CD14-positive monocyte (primary cell): ENCODE measurements around the gene MCF2L2. TPM values are rescaled to one million over a fixed set of nuclear protein-coding genes. Genes with fewer than 3 reads are reported as not detected.

Experiments
- DNase-seq, 3 donors: peaks; one replicate each; pipeline ENCODE4 v3.0.0-alpha.2; 2011 to 2022
- H2AFZ ChIP-seq: 2 replicates; pipeline ENCODE4 v1.6.0; 2012; ENCODE audit warnings: mild to moderate bottlenecking, low read depth, low read length, inconsistent platforms; ENCODE audit not compliant: insufficient read depth, poor library complexity, severe bottlenecking
- H3K27ac ChIP-seq, 2 donors: 1 replicate in 1 of 2; 2 replicates in 1 of 2; pipeline ENCODE4 v1.5.1; 2012 to 2013; ENCODE audit warnings: low read length in 2 of 2, control low read depth in 1 of 2, inconsistent platforms in 1 of 2, low read depth in 1 of 2, mild to moderate bottlenecking in 1 of 2
- H3K27me3 ChIP-seq, 2 donors: one replicate each; pipeline versions ENCODE4 v1.6.0 to v1.6.1; 2011 to 2013; ENCODE audit warnings: low read length in 2 of 2; ENCODE audit not compliant: control insufficient read depth in 2 of 2, insufficient read depth in 2 of 2
- H3K36me3 ChIP-seq, 2 donors: replicated peaks in 1 of 2; 1 replicate in 1 of 2; 2 replicates in 1 of 2; pipeline versions ENCODE4 v1.5.1 to v1.6.1; 2012 to 2013; ENCODE audit warnings: low read length in 2 of 2, control low read depth in 1 of 2, inconsistent platforms in 1 of 2, mild to moderate bottlenecking in 1 of 2; ENCODE audit not compliant: insufficient read depth in 2 of 2, control insufficient read depth in 1 of 2
- H3K4me1 ChIP-seq, 2 donors: 1 replicate in 1 of 2; 2 replicates in 1 of 2; pipeline versions ENCODE4 v1.5.1 to v1.6.1; 2012 to 2013; ENCODE audit warnings: low read length in 2 of 2, control low read depth in 1 of 2, inconsistent platforms in 1 of 2, mild to moderate bottlenecking in 1 of 2, moderate library complexity in 1 of 2; ENCODE audit not compliant: insufficient read depth in 2 of 2, control insufficient read depth in 1 of 2
- H3K4me2 ChIP-seq: replicated peaks from 2 replicates; pipeline ENCODE3; 2012; ENCODE audit warnings: low read length, moderate library complexity, mild to moderate bottlenecking; ENCODE audit not compliant: poor library complexity, severe bottlenecking; ENCODE audit errors: extremely low read depth
- H3K4me3 ChIP-seq, 3 experiments: fragments of 200-600 bp in 1 of 3; sonication (generic) in 1 of 3; replicated peaks in 1 of 3; 1 replicate in 2 of 3; 2 replicates in 1 of 3; pipeline ENCODE4 v1.5.1; 2011 to 2013; ENCODE audit warnings: low read length in 3 of 3, mild to moderate bottlenecking in 3 of 3, control low read depth in 2 of 3, low read depth in 2 of 3, inconsistent platforms in 1 of 3, moderate library complexity in 1 of 3
- H3K79me2 ChIP-seq: 2 replicates; pipeline ENCODE4 v1.6.0; 2012; ENCODE audit warnings: mild to moderate bottlenecking, control low read depth, inconsistent platforms, low read length, moderate library complexity; ENCODE audit not compliant: insufficient read depth
- H3K9ac ChIP-seq: 2 replicates; pipeline ENCODE4 v1.6.0; 2017; ENCODE audit warnings: low read length, mild to moderate bottlenecking; ENCODE audit not compliant: insufficient read depth, poor library complexity, severe bottlenecking
- H3K9me3 ChIP-seq, 2 donors: replicated peaks in 1 of 2; 1 replicate in 1 of 2; 2 replicates in 1 of 2; pipeline versions ENCODE4 v1.5.1 to v1.6.1; 2012 to 2013; ENCODE audit warnings: low read length in 2 of 2, control low read depth in 1 of 2; ENCODE audit not compliant: control insufficient read depth in 1 of 2, insufficient read depth in 1 of 2
- H4K20me1 ChIP-seq: 2 replicates; pipeline ENCODE4 v1.6.0; 2012; ENCODE audit warnings: mild to moderate bottlenecking, low read length, control low read depth, moderate library complexity; ENCODE audit not compliant: insufficient read depth
- H3K27ac Mint-ChIP-seq, 7 donors: one replicate each; pipeline ENCODE4 v1.8.0; 2020; ENCODE audit warnings: mild to moderate bottlenecking in 7 of 7, mixed read lengths in 7 of 7, moderate library complexity in 6 of 7, inconsistent platforms in 2 of 7
- H3K27me3 Mint-ChIP-seq, 3 donors: one replicate each; pipeline ENCODE4 v1.8.0; 2021 to 2022; ENCODE audit warnings: low read depth in 3 of 3, mild to moderate bottlenecking in 3 of 3, mixed read lengths in 3 of 3, moderate library complexity in 3 of 3, inconsistent platforms in 1 of 3
- H3K36me3 Mint-ChIP-seq, 2 donors: one replicate each; pipeline ENCODE4 v1.8.0; 2020; ENCODE audit warnings: mixed read lengths in 2 of 2, inconsistent platforms in 1 of 2, mild to moderate bottlenecking in 1 of 2
- H3K4me1 Mint-ChIP-seq: one replicate; pipeline ENCODE4 v1.8.0; 2020; ENCODE audit warnings: mild to moderate bottlenecking, mixed read lengths
- H3K4me3 Mint-ChIP-seq, 2 donors: one replicate each; pipeline ENCODE4 v1.8.0; 2020; ENCODE audit warnings: mild to moderate bottlenecking in 2 of 2, mixed read lengths in 2 of 2, moderate library complexity in 1 of 2
- H3K9me3 Mint-ChIP-seq, 7 donors: one replicate each; pipeline ENCODE4 v1.8.0; 2020 to 2022; ENCODE audit warnings: mixed read lengths in 7 of 7, mild to moderate bottlenecking in 6 of 7, moderate library complexity in 6 of 7, inconsistent platforms in 2 of 7
- WGBS: methylation state at CpG from one replicate; pipeline ENCODE4 v1.1.5; 2013; ENCODE audit warnings: missing lambda C conversion rate; ENCODE audit not compliant: insufficient coverage; 5-methylcytosine and 5-hydroxymethylcytosine counted together
- intact Hi-C, 2 donors: fragments of 100-400 bp; cut with micrococcal nuclease; formaldehyde crosslinking; loops; one replicate each; pipeline versions ENCODE4 v1.15.0 to v1.15.1; 2023
- polyA plus RNA-seq, 3 donors: library from polyadenylated mRNA; depleted of rRNA in 1 of 3; unstranded in 2 of 3; stranded (reverse) in 1 of 3; fragments of 300-500 nt in 2 of 3; fragments of >200 nt in 1 of 3; fragmentation: Illumina TruSeq in 2 of 3; gene quantifications; 1 replicate in 2 of 3; 2 replicates in 1 of 3; pipeline ENCODE4 v1.2.3, GENCODE V29; 2012 to 2021
- TF ChIP-seq, protein P1 (sequence below): fragments of 200-600 bp; IDR thresholded peaks from one replicate; pipeline ENCODE4 v1.8.0; 2022; ENCODE audit warnings: antibody characterized with exemption, mild to moderate bottlenecking

Gene MCF2L2
- polyA plus RNA-seq, 3 donors = 0.01 to 0.13 TPM; not detected in 1

DNA sequence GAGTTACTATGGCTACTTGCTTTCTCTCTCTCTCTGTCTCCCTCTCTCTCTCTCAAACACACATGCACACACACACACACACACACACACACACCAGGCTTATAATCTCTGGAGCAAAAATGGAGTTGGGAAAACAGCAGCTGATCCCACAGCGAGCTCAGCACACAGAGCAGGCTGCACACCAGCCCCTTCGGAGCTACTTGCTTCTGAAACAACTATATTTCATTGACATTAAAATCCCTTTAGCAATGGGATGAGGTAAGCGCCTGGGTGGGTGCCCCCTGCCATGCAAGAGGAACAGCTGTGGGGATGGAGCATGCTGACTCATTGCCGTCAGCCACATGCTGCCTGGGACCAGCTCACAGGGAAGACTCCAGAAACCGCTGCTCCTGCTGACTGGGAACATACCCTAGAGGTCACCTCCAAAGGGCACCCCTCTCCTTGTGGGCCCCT, 129.7 kb downstream of the MCF2L2 start:
- WGBS = 0% methylated on average over 3 of the region's 5 CpGs
- H3K27me3 Mint-ChIP-seq = peaks cover 0 to 3% (median 3%) of the 10 kb centered on the region in 3 donors
- H3K27ac ChIP-seq = peak overlapping the region in 1 of 2 donors; percentile 37
- H3K27me3 ChIP-seq = no peaks in the 10 kb centered on the region
- H3K36me3 ChIP-seq = no peaks in the 10 kb centered on the region
- H3K4me1 Mint-ChIP-seq = peaks cover 60% of the 10 kb centered on the region
- H3K9me3 ChIP-seq = no peaks in the 10 kb centered on the region
- H2AFZ ChIP-seq = no peak overlapping the region
- peak overlapping the region; percentile 27 for H3K4me2 ChIP-seq
- intact Hi-C loops = loop anchor here (5.0 to 10.0 kb wide), 2 partner anchors 41 to 86 kb away; no protein-coding TSS in a partner anchor
- DNase-seq = peak; percentile 76 to 93 (median 86)
- TF ChIP-seq, protein P1, sequence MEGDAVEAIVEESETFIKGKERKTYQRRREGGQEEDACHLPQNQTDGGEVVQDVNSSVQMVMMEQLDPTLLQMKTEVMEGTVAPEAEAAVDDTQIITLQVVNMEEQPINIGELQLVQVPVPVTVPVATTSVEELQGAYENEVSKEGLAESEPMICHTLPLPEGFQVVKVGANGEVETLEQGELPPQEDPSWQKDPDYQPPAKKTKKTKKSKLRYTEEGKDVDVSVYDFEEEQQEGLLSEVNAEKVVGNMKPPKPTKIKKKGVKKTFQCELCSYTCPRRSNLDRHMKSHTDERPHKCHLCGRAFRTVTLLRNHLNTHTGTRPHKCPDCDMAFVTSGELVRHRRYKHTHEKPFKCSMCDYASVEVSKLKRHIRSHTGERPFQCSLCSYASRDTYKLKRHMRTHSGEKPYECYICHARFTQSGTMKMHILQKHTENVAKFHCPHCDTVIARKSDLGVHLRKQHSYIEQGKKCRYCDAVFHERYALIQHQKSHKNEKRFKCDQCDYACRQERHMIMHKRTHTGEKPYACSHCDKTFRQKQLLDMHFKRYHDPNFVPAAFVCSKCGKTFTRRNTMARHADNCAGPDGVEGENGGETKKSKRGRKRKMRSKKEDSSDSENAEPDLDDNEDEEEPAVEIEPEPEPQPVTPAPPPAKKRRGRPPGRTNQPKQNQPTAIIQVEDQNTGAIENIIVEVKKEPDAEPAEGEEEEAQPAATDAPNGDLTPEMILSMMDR = no peak
- no peak overlapping the region for H3K9ac ChIP-seq
- H3K4me3 Mint-ChIP-seq = peak overlapping the region; percentile 61 to 71
- peaks cover 0 to 1% of the 10 kb centered on the region in 2 donors for H3K36me3 Mint-ChIP-seq
- H3K27ac Mint-ChIP-seq = peak overlapping the region; percentile 77 to 94 (median 92)
- H4K20me1 ChIP-seq = no peaks in the 10 kb centered on the region
- H3K9me3 Mint-ChIP-seq = peaks cover 0 to 8% (median 1%) of the 10 kb centered on the region in 7 donors
- H3K4me3 ChIP-seq = peak overlapping the region in 1 of 3 experiments; percentile 21
- no peaks in the 10 kb centered on the region for H3K79me2 ChIP-seq
- peaks cover 46 to 49% of the 10 kb centered on the region in 2 donors for H3K4me1 ChIP-seq

DNA sequence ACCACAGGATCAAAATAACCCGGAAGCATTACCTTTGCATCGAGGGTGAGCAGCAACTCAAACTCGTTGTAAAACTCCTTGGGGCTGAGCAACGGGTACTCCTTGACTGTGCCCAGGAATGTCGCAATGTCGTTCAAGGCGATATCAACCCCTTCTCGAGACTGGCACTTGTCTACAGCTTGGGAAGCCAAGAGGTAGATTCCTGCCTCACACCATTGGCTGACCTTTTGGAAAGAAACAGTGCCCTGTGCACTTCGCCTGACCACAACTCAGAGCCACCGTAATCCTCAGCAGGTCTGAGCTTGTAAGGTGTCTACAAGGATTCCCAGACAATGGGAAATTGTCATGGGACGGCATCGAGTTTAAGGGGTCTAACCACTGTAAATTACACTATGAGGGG, 131.5 kb downstream of the MCF2L2 start:
- no peak overlapping the region for H3K9ac ChIP-seq
- intact Hi-C loops = loop anchor here (5.0 to 10.0 kb wide), 2 partner anchors 40 to 88 kb away; no protein-coding TSS in a partner anchor
- no peak for DNase-seq
- H2AFZ ChIP-seq = no peak overlapping the region
- Mint-ChIP-seq H3K4me3 (no peak overlapping the region), H3K4me1 (peaks cover 48% of the 10 kb centered on the region), H3K9me3 (peaks cover 0 to 8% (median 1%) of the 10 kb centered on the region in 7 donors), H3K27ac (peak overlapping the region in 3 of 7 donors; percentile 46 to 69 (median 54)), H3K27me3 (no peaks in the 10 kb centered on the region), H3K36me3 (no peaks in the 10 kb centered on the region)
- TF ChIP-seq, protein P1 = no peak
- H3K27me3 ChIP-seq = no peaks in the 10 kb centered on the region
- H3K9me3 ChIP-seq = no peaks in the 10 kb centered on the region
- no peak overlapping the region for H3K4me2 ChIP-seq
- H3K4me3 ChIP-seq = no peak overlapping the region
- H3K36me3 ChIP-seq = no peaks in the 10 kb centered on the region
- H3K79me2 ChIP-seq = no peaks in the 10 kb centered on the region
- H3K4me1 ChIP-seq = peaks cover 38 to 43% of the 10 kb centered on the region in 2 donors
- no peak overlapping the region for H3K27ac ChIP-seq
- no peaks in the 10 kb centered on the region for H4K20me1 ChIP-seq
- WGBS = 50% methylated on average over 8 of the region's 12 CpGs
